ENCODE data around the gene P2RY13.

The P2RY13 gene

DNA sequence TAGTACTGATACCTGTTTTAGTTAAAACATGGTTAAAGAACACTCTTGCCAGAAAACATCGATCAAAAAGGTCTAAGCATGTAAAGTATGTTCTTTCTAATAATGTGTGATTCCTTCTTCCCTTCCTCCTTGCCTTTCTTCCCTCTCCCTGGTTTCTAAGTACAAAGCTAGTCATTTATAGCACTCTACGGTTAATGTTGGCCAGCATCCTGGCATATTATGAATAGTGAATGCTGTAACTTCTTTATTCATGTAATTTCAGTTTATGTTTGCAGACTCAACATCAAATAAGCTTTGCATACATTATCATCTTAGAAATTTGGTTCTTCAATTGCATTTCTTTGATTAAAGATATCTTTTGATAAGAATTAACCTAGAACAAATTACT, 28.1 kb upstream of the P2RY13 start:
- TF ChIP-seq, protein P1, sequence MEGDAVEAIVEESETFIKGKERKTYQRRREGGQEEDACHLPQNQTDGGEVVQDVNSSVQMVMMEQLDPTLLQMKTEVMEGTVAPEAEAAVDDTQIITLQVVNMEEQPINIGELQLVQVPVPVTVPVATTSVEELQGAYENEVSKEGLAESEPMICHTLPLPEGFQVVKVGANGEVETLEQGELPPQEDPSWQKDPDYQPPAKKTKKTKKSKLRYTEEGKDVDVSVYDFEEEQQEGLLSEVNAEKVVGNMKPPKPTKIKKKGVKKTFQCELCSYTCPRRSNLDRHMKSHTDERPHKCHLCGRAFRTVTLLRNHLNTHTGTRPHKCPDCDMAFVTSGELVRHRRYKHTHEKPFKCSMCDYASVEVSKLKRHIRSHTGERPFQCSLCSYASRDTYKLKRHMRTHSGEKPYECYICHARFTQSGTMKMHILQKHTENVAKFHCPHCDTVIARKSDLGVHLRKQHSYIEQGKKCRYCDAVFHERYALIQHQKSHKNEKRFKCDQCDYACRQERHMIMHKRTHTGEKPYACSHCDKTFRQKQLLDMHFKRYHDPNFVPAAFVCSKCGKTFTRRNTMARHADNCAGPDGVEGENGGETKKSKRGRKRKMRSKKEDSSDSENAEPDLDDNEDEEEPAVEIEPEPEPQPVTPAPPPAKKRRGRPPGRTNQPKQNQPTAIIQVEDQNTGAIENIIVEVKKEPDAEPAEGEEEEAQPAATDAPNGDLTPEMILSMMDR (IDR thresholded peaks at IDR 0.05; ENCODE audit: low read depth, low read length), result no peak

DNA sequence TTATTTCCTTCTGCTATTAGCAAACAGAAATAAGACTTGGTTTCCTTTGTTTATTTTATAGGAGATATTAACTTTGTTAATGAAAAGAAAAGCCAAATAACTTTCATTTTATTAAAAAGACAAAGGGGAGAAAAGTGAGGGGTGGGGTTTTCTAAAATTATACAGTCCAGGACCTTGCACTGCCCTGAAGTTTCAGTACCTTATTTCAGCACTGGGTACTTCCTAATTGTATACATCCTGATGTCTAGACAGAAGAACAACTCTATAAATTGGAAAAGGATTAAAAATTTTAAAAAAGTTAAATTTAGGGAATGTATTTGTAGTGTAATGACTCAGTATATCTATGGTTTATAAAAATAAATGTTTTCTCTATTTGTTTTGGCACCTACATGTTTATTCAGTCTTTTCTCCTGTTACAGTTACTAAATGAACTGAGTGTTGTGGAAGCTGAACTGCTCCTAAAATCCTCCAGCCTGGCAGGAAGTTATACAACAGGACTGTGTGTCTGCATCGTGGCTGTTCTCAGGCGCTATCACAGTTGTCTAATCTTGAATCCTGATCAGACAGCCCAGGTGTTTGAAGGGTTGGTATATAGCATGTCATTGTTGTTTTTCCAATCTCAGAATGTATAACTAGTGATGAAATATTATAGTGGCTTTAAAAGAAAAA, 27.6 kb upstream of the P2RY13 start:
- DNase-seq (ENCODE audit: extremely low read depth, low read depth), result no peak
- TF ChIP-seq, protein P1 (IDR thresholded peaks at IDR 0.05; ENCODE audit: low read depth, low read length), result no peak

More for the DNA sequence above, 28.1 kb upstream of the P2RY13 start:
- DNase-seq (ENCODE audit: extremely low read depth, low read depth), result no peak

DNA sequence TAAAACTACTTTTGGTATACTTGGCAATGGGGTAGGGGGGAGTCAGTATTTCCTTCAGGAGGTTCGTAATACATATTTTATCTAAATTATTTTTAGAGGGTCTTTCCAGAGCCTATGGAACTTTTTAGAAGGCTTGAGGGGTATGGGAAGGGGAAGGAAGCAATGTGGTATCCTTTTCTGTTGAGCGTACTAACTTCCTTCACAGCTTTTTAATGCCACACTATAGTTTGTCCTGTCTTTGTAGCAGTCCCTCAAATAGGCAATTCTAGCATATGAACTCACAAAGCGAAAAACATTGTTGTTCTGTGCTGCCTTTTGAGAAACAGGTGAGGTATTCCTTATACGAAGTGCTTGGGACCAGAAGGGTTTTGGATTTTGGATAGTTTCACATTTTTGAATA, 22.3 kb upstream of the P2RY13 start:
- TF ChIP-seq, protein P1 (IDR thresholded peaks at IDR 0.05; ENCODE audit: low read depth, low read length), result no peak
- no peak for DNase-seq (ENCODE audit: extremely low read depth, low read depth)

DNA sequence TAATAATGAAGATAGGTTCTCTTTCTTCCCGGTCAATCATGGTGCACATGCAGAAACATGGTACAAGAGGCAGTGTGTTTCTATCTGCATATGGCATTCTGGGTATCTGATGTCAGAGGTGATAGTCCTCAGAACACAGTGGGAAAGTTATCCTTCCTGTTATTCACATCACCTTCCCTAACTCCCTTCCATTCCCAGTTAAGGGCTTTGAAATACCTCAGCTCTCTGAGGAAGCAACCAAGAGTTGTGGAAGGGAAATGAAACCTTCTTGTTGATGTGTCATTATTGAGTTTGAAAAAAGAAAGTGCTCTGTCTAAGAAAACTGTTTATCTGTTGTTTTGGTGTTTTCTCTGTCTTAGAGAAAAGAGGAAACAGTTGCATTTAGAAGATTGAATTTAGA, 21.9 kb upstream of the P2RY13 start:
- no peak for DNase-seq (ENCODE audit: extremely low read depth, low read depth)
- TF ChIP-seq, protein P1 (IDR thresholded peaks at IDR 0.05; ENCODE audit: low read depth, low read length), result no peak

DNA sequence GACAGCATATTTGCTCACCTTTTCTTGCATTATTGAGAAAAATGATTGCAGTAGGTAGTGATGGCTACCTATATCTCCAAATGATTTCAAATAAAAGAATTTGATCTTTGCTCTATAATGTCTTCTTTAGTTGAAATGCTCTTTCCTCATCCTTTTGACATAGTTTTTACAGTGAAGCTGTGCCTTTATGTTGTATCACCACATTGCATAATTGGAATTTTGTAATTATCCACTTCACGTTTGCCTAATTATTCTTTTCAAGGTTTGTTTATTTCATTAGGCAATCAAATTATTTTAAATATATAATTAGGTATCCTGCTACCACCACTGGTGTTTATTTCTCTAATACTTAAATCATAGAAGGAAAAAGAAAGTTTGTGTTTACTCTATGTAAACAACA, 21.3 kb upstream of the P2RY13 start:
- DNase-seq (ENCODE audit: extremely low read depth, low read depth), result no peak
- TF ChIP-seq, protein P1 (IDR thresholded peaks at IDR 0.05; ENCODE audit: low read depth, low read length), result no peak

DNA sequence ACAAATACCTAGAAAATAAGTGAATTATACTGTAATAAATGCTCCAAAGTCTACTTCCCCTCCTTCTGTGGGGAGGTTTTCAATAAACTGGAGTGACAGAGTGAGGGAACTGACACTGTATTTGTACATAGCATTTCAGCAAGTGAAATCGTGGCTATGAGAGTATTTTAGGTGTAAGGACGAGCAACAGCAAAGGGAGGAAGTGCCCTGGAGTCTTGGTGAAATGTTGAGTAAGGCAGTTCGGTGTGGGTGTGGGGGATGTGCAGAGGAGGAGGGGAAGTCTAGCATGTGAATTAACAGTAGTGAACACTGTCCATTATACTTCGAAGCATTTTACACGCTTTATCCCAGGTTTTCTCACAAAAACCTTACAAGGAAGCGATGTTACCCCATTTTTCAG, 18.1 kb upstream of the P2RY13 start:
- no peak for DNase-seq (ENCODE audit: extremely low read depth, low read depth)
- TF ChIP-seq, protein P1 (IDR thresholded peaks at IDR 0.05; ENCODE audit: low read depth, low read length), result no peak

DNA sequence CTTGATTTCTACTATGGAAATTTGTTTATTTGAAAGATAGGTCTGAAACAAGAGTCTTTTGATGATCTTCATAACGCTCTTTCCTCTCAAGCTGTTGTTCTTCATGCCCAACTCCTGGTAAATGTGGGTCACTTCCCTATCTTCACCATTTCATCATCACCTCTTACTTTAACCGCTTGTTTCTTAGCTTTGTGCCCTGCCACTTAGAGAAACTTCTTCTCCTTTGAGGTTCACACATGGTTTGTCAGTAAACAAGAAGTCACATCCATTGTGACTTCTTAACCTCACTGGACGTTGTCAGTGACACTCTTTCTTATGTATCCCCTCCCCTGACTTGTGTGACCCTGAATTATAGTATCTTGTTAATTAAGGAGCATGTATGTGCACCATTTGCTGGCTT, 16.9 kb upstream of the P2RY13 start:
- no peak for DNase-seq (ENCODE audit: extremely low read depth, low read depth)
- TF ChIP-seq, protein P1 (IDR thresholded peaks at IDR 0.05; ENCODE audit: low read depth, low read length), result no peak

Measured in AG09319 (cell line).